NCI-H460 (cell line): ENCODE measurements around the gene TRAF7. TPM values are rescaled to one million over a fixed set of nuclear protein-coding genes. Genes with fewer than 3 reads are reported as not detected.

Experiments used
- DNase-seq: peaks from one replicate; pipeline ENCODE4 v3.0.0-alpha.2; 2016; ENCODE audit warnings: low read depth; ENCODE audit errors: extremely low read depth
- total RNA-seq: library from RNA; depleted of rRNA; stranded (reverse); fragments of >200 nt; shearing (Covaris generic); gene quantifications from 2 replicates; pipeline ENCODE4 v1.2.3, GENCODE V29; 2014

Gene TRAF7
- total RNA-seq, 1 experiment from 2014 or later, result 52.8 TPM

DNA sequence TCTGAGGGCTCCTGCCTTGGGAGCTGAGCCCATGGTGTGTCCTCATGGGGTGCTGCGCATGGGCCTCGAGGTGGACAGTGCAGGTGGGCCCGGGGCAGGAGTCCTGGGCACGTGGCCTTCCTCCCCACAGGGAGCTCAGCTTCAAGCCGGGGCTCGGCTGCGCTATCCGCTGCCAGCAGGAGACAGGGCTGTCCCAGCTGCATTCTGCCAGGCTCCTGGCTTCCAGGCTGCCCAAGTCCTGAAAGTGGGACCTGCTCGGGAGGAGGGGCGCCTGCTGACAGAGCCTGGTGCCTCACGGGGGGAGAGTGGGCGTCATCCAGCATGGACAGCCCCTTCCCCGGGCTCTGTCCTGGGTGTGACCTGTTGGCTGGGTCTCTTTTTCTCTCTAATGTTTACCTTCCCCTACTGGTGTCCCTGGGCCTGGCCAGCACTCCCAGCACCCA, 7.1 kb downstream of the TRAF7 start:
- DNase-seq, result no peak

DNA sequence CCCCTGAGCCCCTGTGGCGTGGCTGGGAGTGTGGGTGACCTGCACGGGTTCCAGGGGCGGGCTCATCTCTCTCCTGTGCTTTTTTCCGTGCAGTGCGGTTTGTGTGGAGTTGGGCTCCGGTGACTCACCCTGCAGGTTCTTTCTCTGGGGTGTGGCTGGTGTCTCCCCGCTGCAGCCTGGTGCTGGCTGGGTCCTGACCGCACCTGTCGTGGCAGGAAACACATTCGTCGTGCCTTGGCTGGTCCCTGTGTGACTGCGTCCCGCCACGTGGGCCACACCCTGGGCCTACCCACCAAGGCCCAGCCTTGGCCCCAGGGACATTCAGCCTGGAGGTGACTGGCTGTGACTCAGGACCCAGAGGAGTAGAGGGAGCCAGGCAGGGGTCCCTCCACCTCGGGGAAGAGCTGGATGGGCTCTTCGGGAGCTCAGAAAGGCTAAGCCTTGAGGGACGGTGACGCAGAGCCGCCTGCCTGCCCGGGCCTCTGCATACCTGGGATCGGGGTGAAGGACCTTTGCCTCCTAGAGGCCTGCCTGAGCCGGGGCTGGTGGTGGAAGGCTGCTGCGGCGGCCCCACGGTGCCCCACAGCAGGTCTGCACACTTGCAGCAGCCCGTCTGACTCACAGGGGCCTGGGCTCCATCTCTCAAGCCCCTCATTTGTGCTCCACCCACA, 7.8 kb downstream of the TRAF7 start:
- no peak for DNase-seq

DNA sequence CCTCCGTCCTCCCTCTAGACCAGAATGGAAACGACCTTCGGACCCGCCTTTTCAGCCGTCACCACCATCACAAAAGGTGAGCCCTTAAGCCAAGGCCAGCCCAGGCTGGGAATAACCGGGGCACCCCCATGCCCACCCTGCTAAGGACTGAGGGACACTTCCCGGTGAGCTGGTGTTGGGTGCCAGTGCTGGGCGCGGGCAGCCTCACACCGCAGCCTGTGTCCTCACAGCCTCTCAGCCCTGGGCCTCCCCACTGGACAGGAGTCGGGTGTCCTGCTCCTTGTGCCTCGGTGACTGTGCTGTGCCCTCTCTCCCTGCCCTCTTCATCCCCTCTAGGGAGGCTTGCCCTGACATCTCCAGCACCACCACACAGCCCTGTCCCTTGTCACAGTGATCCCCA, 10.3 kb downstream of the TRAF7 start:
- DNase-seq, result no peak

DNA sequence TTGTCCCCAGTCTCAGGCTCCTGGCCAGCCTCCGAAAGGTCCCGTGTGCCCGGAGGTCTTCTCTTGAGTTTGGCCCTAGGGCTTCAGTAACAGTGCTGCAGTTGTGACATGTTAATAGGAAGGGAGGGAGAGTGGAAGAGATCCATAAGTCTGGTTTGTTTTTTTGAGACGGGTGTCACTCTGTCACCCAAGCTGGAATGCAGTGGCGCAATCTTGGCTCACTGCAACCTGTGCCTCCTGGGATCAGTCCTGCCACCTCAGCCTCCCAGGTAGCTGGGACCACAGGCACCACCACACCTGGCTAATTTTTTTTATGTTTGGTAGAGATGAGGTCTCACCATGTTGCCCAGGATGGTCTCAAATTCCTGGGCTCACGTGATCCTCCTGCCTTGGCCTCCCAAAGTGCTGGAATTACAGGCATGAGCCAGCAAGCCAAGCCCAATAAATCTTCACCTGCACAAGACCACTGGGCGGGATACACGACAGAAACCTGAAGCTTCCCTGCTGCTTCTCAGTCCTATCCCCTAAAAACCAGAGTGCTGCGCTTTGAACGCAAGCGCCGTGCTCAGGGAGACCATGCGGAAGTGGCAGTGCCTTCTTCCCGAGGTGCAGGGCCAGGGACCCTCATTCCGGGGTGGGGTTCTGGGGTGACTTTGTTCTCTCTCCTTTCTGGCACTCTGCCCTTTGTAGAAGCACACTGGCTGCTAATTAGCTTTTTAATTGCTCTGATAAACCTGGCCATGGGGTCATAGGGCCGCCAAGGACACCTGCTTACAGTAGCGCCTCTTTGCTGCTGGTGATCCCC, 10.9 kb downstream of the TRAF7 start:
- no peak for DNase-seq

DNA sequence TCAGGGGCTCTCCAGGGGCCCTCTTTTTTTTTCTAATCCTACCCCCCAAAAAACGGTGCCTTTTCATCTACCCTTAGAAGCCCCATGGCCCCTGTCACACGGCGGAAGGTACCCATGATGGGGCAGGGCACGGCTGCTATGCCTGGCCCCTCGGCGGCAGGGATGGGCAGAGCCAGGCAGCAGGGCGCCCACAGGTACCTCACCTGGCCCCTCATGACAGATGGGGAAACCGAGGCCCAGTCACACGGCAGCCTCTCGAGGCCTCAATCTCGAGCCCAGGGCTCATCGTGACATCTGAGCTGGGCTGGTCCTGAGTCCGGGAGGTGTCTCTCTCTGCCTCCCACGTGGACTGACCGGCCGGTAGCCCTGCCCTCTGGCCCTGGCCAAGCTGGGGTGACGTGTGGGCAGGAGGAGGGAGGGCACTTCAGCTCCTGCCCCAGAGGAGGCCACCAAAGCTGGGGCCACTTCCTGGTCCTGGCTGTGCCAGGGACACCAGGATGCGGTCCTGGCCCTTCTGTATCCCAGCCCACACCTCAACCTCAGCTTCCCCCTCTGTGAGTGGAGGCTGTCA, 11.6 kb downstream of the TRAF7 start:
- DNase-seq, result no peak

DNA sequence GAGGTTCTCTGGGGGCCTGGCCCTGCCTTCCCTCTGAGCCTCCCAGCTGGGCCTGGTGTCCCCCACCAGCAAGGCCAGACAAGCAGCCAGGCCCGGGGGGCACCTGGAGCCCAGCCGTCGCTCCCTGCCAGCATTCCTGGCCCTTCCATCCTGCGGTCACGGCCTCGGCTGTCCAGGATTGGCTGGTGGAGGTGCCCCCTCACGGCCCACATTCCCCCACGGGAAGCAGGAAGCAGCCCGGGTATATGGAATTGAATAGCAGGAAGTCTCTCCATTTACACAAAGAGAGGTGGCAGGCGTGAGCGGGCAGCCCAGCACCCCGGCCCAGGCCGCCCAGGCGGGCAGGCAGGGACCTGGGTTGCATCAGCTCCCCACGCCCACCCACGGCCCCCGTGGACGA, 14.5 kb downstream of the TRAF7 start:
- no peak for DNase-seq

GRCh38 chr16:2170587-2171435, 15.2 kb downstream of the TRAF7 start:
- no peak for DNase-seq

- DNase-seq, result no peak
These were observed 16.1 kb downstream of the TRAF7 start for GRCh38 chr16:2171601-2172178.

GRCh38 chr16:2172688-2173335, 17.2 kb downstream of the TRAF7 start:
- no peak for DNase-seq

GRCh38 chr16:2173366-2173765, 17.8 kb downstream of the TRAF7 start:
- DNase-seq, result no peak

- no peak for DNase-seq
These were observed 18.3 kb downstream of the TRAF7 start for GRCh38 chr16:2173916-2174315.

GRCh38 chr16:2174396-2175131, 19.0 kb downstream of the TRAF7 start:
- no peak for DNase-seq

GRCh38 chr16:2175454-2175853, 19.9 kb downstream of the TRAF7 start:
- DNase-seq, result no peak

DNA sequence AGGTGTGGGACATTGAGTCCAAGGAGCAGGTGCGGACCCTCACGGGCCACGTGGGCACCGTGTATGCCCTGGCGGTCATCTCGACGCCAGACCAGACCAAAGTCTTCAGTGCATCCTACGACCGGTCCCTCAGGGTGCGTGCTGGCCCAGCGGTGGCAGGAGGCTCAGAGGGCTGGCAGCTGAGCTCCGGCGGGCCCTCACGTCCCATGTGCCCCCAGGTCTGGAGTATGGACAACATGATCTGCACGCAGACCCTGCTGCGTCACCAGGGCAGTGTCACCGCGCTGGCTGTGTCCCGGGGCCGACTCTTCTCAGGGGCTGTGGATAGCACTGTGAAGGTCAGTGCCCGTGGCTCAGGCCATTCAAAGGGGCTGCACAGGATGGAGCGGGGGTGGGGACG, 20.5 kb downstream of the TRAF7 start:
- DNase-seq, result no peak

GRCh38 chr16:2177101-2177500, 21.5 kb downstream of the TRAF7 start:
- DNase-seq, result no peak

DNA sequence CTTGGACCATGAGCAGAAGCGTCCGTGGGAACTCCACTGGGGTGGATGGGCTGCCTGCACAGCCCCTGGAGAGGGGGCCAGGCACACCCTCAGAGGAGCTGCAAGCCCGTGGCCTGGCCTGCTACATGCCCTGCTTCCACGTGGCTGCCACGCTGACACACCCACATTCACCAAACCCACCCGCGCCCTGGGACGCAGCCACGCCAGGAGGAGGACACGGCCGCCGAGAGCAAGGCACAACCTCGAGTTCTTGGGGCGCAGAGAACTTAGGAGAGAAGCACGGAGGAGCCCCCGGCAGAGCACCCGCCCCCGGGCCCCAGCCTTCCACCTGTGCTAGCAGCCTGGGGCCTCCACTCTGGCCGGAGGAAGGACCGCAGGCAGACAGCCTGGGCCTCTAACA, 22.0 kb downstream of the TRAF7 start:
- DNase-seq, result no peak

DNA sequence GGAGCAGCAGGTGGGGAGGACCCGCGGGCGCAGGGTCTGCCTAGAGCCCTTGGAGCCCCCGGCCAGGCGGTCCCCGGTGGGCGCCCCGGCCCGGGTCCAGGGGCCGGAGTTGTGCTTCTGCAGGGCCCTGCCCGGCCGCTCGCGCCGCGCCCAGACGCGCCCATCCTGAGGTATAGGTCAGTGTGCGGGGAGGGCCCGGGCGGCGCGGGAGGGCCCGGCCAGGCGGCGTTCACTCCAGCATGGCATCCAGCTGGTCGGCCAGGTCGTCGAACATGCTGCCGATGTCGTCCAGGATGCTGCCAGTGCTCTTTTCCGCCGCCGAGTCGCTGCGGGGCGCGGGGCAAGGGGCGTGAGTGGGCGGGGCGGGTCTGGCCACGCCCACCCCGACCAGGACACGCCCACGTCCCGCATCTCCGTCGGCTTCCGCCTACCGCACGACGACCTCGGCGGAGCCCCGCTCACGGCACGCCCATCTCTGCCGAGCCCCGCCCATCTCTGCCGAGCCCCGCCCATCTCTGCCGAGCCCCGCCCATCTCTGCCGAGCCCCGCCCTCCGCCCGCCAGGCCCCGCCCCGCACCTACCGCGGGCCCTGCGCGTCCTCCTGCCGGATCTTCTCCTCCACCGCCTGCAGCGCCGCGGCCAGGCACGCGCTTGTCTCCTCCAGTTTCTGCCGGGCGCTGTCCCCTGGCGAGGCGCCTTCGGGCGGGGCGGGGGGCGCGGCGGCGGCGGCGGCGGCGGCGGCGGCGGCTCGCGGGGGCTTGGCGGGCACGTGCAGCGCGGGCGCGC, 22.9 kb downstream of the TRAF7 start:
- DNase-seq, result no peak

DNA sequence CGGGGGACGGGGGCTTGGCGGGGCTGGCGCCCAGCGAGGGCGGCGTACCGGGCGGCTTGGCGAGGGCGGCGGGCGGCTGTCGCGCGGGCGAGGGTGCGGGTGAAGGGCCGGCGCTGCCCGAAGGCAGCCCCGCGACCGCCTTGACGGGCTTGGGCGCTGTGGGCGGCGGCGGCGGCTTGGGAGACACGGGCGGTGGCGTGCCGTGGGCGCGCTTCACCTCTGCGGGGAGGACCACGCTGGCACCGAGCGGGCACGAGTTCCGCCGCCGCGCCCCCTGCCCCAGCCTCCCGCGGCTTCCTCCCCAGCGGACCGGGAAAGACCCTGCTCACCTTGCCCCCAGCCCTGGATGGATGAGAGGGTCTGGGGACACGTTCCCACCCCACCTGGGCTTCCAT, 23.5 kb downstream of the TRAF7 start:
- no peak for DNase-seq

DNA sequence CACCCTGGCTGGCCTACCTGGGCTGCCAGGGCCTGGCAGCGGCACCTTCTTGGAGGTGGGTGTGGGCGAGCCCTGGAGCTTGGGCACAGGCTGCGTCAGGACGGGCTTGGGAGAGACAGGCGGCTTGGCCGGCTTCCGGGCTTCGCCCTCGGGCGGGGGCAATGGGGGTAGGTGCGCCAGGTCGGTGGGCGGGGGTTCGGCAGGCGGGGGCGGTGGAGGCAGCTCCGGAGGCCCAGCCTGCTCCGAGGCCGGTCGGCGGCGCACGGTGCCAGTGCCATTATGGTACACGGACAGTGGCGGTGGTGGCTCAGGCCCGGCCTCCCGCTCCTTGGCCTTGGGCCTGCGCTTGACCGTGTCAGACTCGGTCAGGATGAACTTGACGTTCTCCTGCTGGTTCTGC, 24.0 kb downstream of the TRAF7 start:
- DNase-seq, result no peak
